ENCODE measurements around the gene PAX7.

The PAX7 gene

GRCh38 chr1:18769140-18769539 is 138.5 kb downstream of the PAX7 start:
- DNase-seq = no peak

DNA sequence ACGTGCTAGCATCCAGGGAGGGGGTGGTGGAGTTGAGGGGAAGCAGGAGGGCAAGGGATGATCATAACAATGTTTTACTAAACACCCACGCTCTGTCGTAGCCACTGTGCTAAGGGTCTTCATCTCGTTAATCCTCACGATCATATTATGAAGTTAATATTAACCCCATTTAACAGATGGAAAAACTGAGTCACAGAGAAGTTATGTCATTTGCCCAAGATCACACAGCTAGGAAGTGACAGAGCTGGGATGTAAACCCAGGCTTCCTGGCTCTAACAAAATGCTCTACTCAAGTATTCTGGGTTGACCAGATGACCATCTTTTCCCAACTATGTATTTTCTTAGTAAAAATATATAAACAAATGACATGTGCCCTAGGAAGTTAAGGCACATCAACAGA is 140.2 kb downstream of the PAX7 start:
- no peak for DNase-seq

GRCh38 chr1:18773753-18774152 is 143.1 kb downstream of the PAX7 start:
- no peak for DNase-seq

DNA sequence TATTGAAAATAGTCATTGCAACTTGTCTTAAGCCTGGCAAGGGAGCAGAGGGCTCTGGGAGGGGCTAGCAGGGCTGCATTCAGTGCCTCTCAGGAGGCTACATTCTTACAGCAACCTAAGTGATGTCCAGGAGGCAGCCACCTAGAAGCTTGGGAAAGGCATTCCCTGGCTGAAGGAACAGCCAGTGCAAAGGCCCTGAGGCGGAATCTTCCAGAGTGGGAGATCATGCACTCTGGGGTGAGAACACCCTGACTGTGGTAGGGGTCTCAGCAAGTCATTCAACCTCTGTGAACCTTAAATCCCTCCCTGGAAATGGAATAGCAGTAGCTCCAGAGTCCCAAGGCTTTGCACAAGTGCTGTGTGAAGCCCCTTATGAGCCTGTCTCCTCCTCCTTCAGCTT is 144.7 kb downstream of the PAX7 start:
- DNase-seq = no peak

- no peak for DNase-seq
Observed at GRCh38 chr1:18776777-18777176, 146.1 kb downstream of the PAX7 start.

DNA sequence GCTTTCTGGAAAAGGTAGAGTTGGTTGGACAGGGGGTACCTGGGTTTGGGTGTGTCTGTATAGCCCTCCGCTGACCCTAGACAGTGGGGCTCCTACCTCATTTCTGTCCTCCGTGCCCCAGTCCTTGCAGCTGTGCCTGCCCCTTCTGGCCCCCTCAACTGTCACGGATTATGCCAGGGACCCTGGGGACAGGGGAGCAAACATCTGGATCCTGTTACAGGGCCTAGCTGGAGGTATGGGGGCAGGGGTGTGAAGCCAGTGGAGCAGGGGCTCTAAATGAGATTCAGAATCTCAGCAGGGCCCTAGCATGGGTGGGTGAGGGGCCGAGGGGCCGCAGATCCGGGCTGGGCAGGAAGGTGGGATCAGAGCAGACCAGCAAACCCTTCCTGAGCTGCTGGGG is 147.8 kb downstream of the PAX7 start:
- DNase-seq = no peak

GRCh38 chr1:18781031-18781430 is 150.4 kb downstream of the PAX7 start:
- DNase-seq = no peak

DNA sequence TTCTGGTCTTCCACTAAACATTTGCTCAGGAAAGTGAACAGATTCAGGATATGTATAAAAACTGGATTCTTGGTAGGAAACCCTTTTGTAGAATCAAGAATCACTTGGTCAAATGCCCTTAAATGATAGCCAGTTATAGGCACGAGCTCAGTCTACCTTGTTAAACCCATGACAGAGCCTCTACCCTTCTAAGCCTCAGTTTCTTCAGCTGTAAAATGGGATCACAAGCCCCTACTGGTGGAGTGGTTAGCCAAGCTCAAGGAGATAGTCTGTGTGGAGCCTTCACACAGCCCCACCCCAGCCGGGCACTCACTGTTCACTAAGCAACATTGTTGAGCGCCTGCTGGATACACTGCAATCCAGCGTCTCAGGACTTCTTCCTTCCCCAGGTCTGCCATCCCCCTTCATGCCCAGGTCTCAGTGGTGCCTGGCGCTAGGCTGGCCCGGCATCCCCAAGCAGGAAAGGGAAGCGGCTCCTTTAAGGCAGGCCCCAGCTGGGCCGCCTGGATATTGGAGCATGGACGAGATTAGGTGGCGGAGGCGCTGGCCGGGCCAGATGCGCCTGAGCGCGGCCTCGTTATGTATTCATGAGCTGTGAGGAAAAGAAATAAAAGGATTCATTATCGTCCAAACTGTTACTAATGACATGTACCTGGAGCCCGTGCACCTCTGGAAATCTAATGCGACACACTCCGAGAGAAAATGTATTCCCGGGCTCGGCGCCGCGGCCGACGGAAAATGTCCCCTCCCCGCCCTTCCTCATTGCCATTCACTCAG is 153.2 kb downstream of the PAX7 start:
- DNase-seq = no peak

- no peak for DNase-seq
Observed at GRCh38 chr1:18784482-18784831, 153.8 kb downstream of the PAX7 start.

DNA sequence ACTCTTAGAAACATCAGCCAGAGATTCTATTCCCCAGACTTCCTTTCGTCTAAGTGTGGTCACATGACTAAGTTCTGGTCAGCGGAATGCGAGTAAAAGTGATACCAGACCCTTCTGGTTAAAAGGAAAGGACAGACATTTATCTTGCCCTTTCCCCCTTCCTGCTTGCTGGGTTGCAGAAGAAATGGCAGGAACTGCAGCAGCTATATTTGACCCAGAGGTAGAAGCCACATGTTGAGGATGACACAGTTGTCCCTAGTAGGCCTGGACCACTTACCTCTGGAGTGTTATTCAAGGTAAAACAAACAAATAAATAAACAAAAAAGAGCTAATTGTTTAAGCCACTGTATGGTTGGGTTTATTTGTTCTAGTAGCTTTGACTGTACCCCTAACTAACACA is 155.5 kb downstream of the PAX7 start:
- no peak for DNase-seq

GRCh38 chr1:18787825-18788385 is 157.3 kb downstream of the PAX7 start:
- DNase-seq = no peak

DNA sequence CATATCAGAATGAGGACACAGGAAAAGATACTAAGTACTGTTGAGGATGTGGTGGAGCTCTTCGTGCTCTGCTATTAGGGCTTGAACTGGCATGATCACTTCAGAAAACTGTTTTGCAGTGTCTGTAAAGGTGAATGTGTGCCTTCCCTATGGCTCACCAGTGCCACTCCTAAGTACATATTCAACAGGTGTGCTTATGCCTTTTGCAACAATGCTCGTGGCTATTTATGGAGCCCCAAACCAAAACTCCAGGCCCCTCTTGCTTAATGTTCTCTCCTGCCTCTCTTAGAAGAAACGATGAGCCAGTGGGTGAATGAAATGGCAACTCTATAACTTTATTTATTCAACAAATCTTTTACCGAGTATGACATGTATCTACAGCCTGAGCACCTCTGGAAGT is 158.6 kb downstream of the PAX7 start:
- DNase-seq = no peak

DNA sequence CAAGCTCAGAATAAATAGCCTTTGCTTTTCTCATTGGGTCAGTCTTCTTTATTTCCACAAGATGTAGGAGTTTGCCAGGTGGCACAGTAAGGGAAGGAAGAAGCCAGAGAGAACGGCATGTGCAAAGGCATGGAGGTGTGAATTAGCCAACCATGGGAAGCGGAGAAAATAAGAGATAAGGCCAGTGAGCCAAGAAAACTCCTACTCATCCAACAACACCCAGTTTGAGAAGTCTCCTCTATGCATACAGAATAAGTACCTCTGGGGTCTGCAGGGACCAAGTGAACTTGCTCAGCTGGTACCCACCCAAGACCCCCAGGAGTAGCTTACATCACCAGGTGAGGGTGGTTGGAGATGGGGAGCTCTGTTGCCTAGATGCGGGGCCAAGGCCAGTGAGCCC is 162.1 kb downstream of the PAX7 start:
- no peak for DNase-seq

GRCh38 chr1:18793164-18793563 is 162.5 kb downstream of the PAX7 start:
- DNase-seq = no peak

DNA sequence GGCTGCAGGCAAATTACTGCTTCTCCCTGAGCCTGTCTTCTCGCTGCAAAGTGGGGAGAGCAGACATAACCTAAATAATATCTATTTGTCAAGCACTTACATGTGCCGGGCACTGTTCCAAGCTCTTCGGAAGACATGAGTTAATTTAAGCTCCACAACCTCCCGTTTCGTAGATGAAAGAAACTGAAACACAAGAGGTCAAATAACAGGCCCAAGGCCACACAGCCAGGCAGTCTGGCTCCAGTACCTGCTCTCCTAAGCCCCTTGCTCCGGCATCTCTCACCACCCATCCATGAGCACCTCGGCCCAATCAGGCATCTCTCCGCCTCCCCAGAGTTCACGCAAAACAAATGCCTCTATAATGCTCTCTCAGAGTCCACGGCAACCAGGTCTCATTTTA is 163.4 kb downstream of the PAX7 start:
- DNase-seq = no peak

DNA sequence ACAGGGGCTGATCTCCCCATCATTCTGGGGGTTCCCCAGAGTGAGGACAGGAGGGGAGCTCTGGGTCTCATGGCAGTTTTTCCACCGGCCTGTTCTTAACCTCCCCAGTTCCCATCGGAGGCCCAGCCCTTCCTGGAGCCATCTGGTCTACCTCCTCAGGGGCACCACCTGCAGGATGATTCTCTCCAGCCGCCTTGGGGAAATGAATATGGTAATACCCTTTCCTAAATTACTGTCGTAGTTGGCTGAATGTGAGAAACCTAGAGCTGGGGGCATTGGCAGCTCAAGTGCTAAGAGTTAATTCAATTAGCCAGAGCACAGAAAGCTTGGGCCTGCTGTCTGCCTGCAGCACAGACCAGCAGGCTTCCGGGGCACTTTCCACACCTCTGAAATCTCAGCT is 163.9 kb downstream of the PAX7 start:
- no peak for DNase-seq

GRCh38 chr1:18795002-18795689 is 164.5 kb downstream of the PAX7 start:
- no peak for DNase-seq

- DNase-seq = no peak
Observed at GRCh38 chr1:18796950-18797349, 166.3 kb downstream of the PAX7 start.

Measured in CD4-positive, alpha-beta T cell treated with Interleukin-4 for 1 hour (primary cell).